Natural killer cell (primary cell): ENCODE data around the gene RHAG. TPM values are rescaled to one million over a fixed set of nuclear protein-coding genes. Genes with fewer than 3 reads are reported as not detected.

Source experiments
- ATAC-seq, 3 donors: fragments of 150-1000 bp in 2 of 3; fragments of 200-7000 bp in 1 of 3; cut with Tn5 transposase; 1 replicate in 1 of 3; 2 replicates in 2 of 3; pipeline ENCODE4 v1.10.0; 2021; ENCODE audit warnings: mild to moderate bottlenecking in 2 of 3, moderate library complexity in 2 of 3
- DNase-seq, 2 donors: peaks; one replicate each; pipeline versions ENCODE4 v3.0.0 to v3.0.0-alpha.2; 2013 to 2021; ENCODE audit warnings: mixed read lengths in 1 of 2
- H3K27ac ChIP-seq: one replicate; pipeline ENCODE4 v1.5.1; 2013; ENCODE audit warnings: mild to moderate bottlenecking, low read length
- H3K27me3 ChIP-seq: one replicate; pipeline ENCODE4 v1.6.1; 2013; ENCODE audit warnings: low read length; ENCODE audit not compliant: control insufficient read depth, insufficient read depth
- H3K36me3 ChIP-seq: one replicate; pipeline ENCODE4 v1.6.1; 2013; ENCODE audit warnings: low read length; ENCODE audit not compliant: control insufficient read depth, insufficient read depth
- H3K4me1 ChIP-seq: one replicate; pipeline ENCODE4 v1.6.1; 2013; ENCODE audit warnings: low read length; ENCODE audit not compliant: control insufficient read depth, insufficient read depth
- H3K4me3 ChIP-seq: one replicate; pipeline ENCODE4 v1.5.1; 2013; ENCODE audit warnings: low read length
- H3K9me3 ChIP-seq: one replicate; pipeline ENCODE4 v1.6.1; 2013; ENCODE audit warnings: low read length; ENCODE audit not compliant: control insufficient read depth, insufficient read depth
- H3K27ac Mint-ChIP-seq, 2 donors: one replicate each; pipeline ENCODE4 v1.8.0; 2022; ENCODE audit warnings: mild to moderate bottlenecking in 2 of 2, mixed read lengths in 2 of 2, moderate library complexity in 1 of 2
- H3K27me3 Mint-ChIP-seq, 2 donors: one replicate each; pipeline ENCODE4 v1.8.0; 2022; ENCODE audit warnings: low read depth in 2 of 2, mixed read lengths in 2 of 2
- H3K36me3 Mint-ChIP-seq: one replicate; pipeline ENCODE4 v1.8.0; 2022; ENCODE audit warnings: mixed read lengths
- H3K4me1 Mint-ChIP-seq, 2 donors: one replicate each; pipeline ENCODE4 v1.8.0; 2022; ENCODE audit warnings: mixed read lengths in 2 of 2
- H3K4me3 Mint-ChIP-seq: one replicate; pipeline ENCODE4 v1.8.0; 2022; ENCODE audit warnings: mild to moderate bottlenecking, moderate library complexity, mixed read lengths
- H3K9me3 Mint-ChIP-seq, 2 donors: one replicate each; pipeline ENCODE4 v1.8.0; 2022; ENCODE audit warnings: mixed read lengths in 2 of 2
- CTCF ChIP-seq: fragments of 200-600 bp; IDR thresholded peaks from one replicate; pipeline ENCODE4 v1.8.0; 2022; ENCODE audit warnings: antibody characterized with exemption
- WGBS: methylation state at CpG from one replicate; pipeline ENCODE4 v1.1.7; 2013; ENCODE audit warnings: missing lambda C conversion rate; ENCODE audit not compliant: insufficient coverage; 5-methylcytosine and 5-hydroxymethylcytosine counted together
- intact Hi-C: fragments of 100-400 bp; cut with micrococcal nuclease; formaldehyde crosslinking; loops from one replicate; pipeline ENCODE4 v1.14.2; 2022
- total RNA-seq, 4 donors: library from RNA; stranded (reverse); fragments of 120-200 nt in 1 of 4; gene quantifications; one replicate each; pipeline versions ENCODE4 v1.2.3 to v1.2.4, GENCODE V29; 2013 to 2022

RHAG gene
- total RNA-seq, 3 donors from 2014 or later (not counting 1 experiment from before 2014, with no cell fraction given) = not detected

- intact Hi-C loops = no loop called here
- Mint-ChIP-seq H3K27me3 (no peaks in the 10 kb centered on the region), H3K4me3 (no peak overlapping the region), H3K9me3 (peaks cover 5 to 14% of the 10 kb centered on the region in 2 donors), H3K4me1 (no peaks in the 10 kb centered on the region), H3K27ac (no peak overlapping the region), H3K36me3 (no peaks in the 10 kb centered on the region)
- Histone ChIP-seq H3K9me3 (no peaks in the 10 kb centered on the region), H3K4me1 (no peaks in the 10 kb centered on the region), H3K27ac (no peak overlapping the region), H3K27me3 (no peaks in the 10 kb centered on the region), H3K36me3 (no peaks in the 10 kb centered on the region), H3K4me3 (no peak overlapping the region)
- TF ChIP-seq CTCF = no peak
- 90% methylated on average over 2 of the region's 2 CpGs for WGBS
- ATAC-seq (no peak), DNase-seq (no peak)
Observed at GRCh38 chr6:49651239-49651638, 14.6 kb upstream of the RHAG start.

GRCh38 chr6:49649988-49650387, 13.3 kb upstream of the RHAG start:
- WGBS = 75% methylated on average over 1 of the region's 1 CpG
- no peak for DNase-seq

GRCh38 chr6:49648036-49648435, 11.4 kb upstream of the RHAG start:
- no peak for DNase-seq
- Mint-ChIP-seq H3K4me1 (no peaks in the 10 kb centered on the region), H3K9me3 (peaks cover 0 to 8% of the 10 kb centered on the region in 2 donors), H3K27me3 (no peaks in the 10 kb centered on the region), H3K27ac (no peak overlapping the region), H3K4me3 (no peak overlapping the region), H3K36me3 (no peaks in the 10 kb centered on the region)
- intact Hi-C loops = no loop called here
- no peaks in the 10 kb centered on the region for H3K4me1 ChIP-seq
- no peak overlapping the region for H3K4me3 ChIP-seq
- no peak overlapping the region for H3K27ac ChIP-seq
- peaks cover 4% of the 10 kb centered on the region for H3K9me3 ChIP-seq
- no peaks in the 10 kb centered on the region for H3K36me3 ChIP-seq
- TF ChIP-seq CTCF = no peak
- H3K27me3 ChIP-seq = no peaks in the 10 kb centered on the region
- ATAC-seq = no peak

More at GRCh38 chr6:49649988-49650387, 13.3 kb upstream of the RHAG start:
- peaks cover 4% of the 10 kb centered on the region for H3K9me3 ChIP-seq
- no peak for TF ChIP-seq CTCF
- H3K4me1 ChIP-seq = no peaks in the 10 kb centered on the region
- no peak overlapping the region for H3K27ac Mint-ChIP-seq
- intact Hi-C loops = no loop called here
- H3K27me3 ChIP-seq = no peaks in the 10 kb centered on the region
- no peak overlapping the region for H3K4me3 ChIP-seq
- H3K4me1 Mint-ChIP-seq = no peaks in the 10 kb centered on the region
- H3K27ac ChIP-seq = no peak overlapping the region
- no peaks in the 10 kb centered on the region for H3K36me3 ChIP-seq
- peaks cover 5 to 14% of the 10 kb centered on the region in 2 donors for H3K9me3 Mint-ChIP-seq
- H3K36me3 Mint-ChIP-seq = no peaks in the 10 kb centered on the region
- no peak overlapping the region for H3K4me3 Mint-ChIP-seq
- H3K27me3 Mint-ChIP-seq = no peaks in the 10 kb centered on the region
- ATAC-seq = no peak

GRCh38 chr6:49647476-49647875, 10.8 kb upstream of the RHAG start:
- Mint-ChIP-seq H3K36me3 (no peaks in the 10 kb centered on the region), H3K27ac (no peak overlapping the region), H3K4me3 (no peak overlapping the region), H3K9me3 (peaks cover 0 to 8% of the 10 kb centered on the region in 2 donors), H3K4me1 (no peaks in the 10 kb centered on the region), H3K27me3 (no peaks in the 10 kb centered on the region)
- Histone ChIP-seq H3K27ac (no peak overlapping the region), H3K36me3 (no peaks in the 10 kb centered on the region), H3K9me3 (peaks cover 4% of the 10 kb centered on the region), H3K4me1 (no peaks in the 10 kb centered on the region), H3K27me3 (no peaks in the 10 kb centered on the region), H3K4me3 (no peak overlapping the region)
- no peak for TF ChIP-seq CTCF
- intact Hi-C loops = no loop called here
- 49% methylated on average over 2 of the region's 2 CpGs for WGBS
- DNase-seq (no peak), ATAC-seq (no peak)
